Sigmoid colon (tissue), 7 donors: ENCODE data around the gene LPP. TPM values are rescaled to one million over a fixed set of nuclear protein-coding genes. Genes with fewer than 3 reads are reported as not detected.

Source experiments
- DNase-seq: peaks from one replicate; pipeline ENCODE4 v3.0.0-alpha.2; 2019
- H3K27ac ChIP-seq, 4 donors: fragments of 200-600 bp; sonication (generic); one replicate each; pipeline ENCODE4 v1.5.1; 2016 to 2019; ENCODE audit warnings: mild to moderate bottlenecking in 1 of 4
- H3K27me3 ChIP-seq, 3 donors: fragments of 200-600 bp; sonication (generic); one replicate each; pipeline ENCODE4 v1.5.1; 2019; ENCODE audit warnings: mild to moderate bottlenecking in 1 of 3
- H3K36me3 ChIP-seq, 4 donors: fragments of 200-600 bp; sonication (generic); one replicate each; pipeline ENCODE4 v1.5.1; 2016 to 2019
- H3K4me1 ChIP-seq, 4 donors: fragments of 200-600 bp; sonication (generic); one replicate each; pipeline ENCODE4 v1.5.1; 2017 to 2019
- H3K4me3 ChIP-seq, 4 donors: fragments of 200-600 bp; sonication (generic); one replicate each; pipeline ENCODE4 v1.5.1; 2017 to 2019; ENCODE audit warnings: mild to moderate bottlenecking in 2 of 4, moderate library complexity in 1 of 4
- H3K9me3 ChIP-seq, 4 donors: fragments of 200-600 bp in 3 of 4; sonication (generic) in 3 of 4; one replicate each; pipeline versions ENCODE4 v1.5.1 to v1.6.1; 2013 to 2019
- EP300 ChIP-seq, 4 donors: sonication (generic); formaldehyde crosslinking; IDR thresholded peaks; one replicate each; pipeline ENCODE4 v1.6.1; 2017; ENCODE audit warnings: antibody characterized with exemption in 4 of 4
- POLR2A ChIP-seq, 2 donors: fragments of 450-650 bp; IDR thresholded peaks; one replicate each; pipeline ENCODE4 v1.6.1; 2016; ENCODE audit warnings: antibody characterized with exemption in 2 of 2, mild to moderate bottlenecking in 2 of 2, moderate library complexity in 2 of 2
- POLR2AphosphoS5 ChIP-seq, 4 donors: sonication (generic); formaldehyde crosslinking; IDR thresholded peaks; one replicate each; pipeline ENCODE4 v1.6.1; 2017; ENCODE audit warnings: antibody characterized with exemption in 4 of 4
- WGBS, 2 donors: extraction: QIAGEN DNeasy Blood & Tissue Kit; methylation state at CpG; one replicate each; pipeline ENCODE4 v1.1.7; 2013; 5-methylcytosine and 5-hydroxymethylcytosine counted together
- intact Hi-C: fragments of 100-400 bp; cut with DNase I; formaldehyde crosslinking; loops from one replicate; pipeline ENCODE4 v1.15.1; 2023
- polyA plus RNA-seq, 3 donors: library from polyadenylated mRNA; stranded (reverse); fragments of 200-250 nt; gene quantifications; one replicate each; pipeline ENCODE4 v1.2.3, GENCODE V29; 2013
- total RNA-seq, 4 donors: library from RNA; depleted of rRNA; stranded (reverse); fragments of >200 nt; gene quantifications; one replicate each; pipeline ENCODE4 v1.1.0, GENCODE V29; 2016
- TF ChIP-seq, protein P1 (sequence below), 4 experiments: fragments of 450-650 bp in 3 of 4; fragments of 200-600 bp in 1 of 4; IDR thresholded peaks; one replicate each; pipeline ENCODE4 v1.5.1; 2016 to 2019; ENCODE audit warnings: antibody characterized with exemption in 4 of 4, mild to moderate bottlenecking in 3 of 4, moderate library complexity in 2 of 4
- donor health status: healthy with polysubstance abuse.
- donor health status: Bipolar disorder and iron deficiency.
- donor health status: healthy.

The LPP gene
- total and polyA plus RNA-seq, 7 donors, result 5.3 to 1,773 (median 824) TPM

DNA sequence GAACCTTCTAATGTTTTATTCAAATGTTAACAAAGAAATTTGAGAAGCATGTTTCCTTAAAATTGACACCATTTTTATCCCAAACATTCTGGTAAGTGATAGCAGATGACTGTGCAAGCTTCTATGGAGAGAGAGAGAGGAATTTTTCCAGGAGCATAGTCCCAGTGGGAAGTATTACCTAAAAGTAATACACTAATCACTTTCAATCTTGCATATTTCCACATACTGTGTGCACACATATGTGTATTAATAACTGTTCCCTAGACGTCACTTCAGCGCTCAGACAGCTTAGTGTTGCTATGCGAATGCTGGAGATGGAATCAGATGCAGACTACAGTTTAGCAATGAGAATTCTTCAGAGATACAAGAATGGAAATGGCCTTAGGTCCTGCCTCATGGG is 593.5 kb downstream of the LPP start:
- 77 to 95% methylated on average over 3 of the region's 3 CpGs for WGBS, 2 donors
- DNase-seq, result no peak
- Histone ChIP-seq H3K27ac (no peak overlapping the region), H3K9me3 (no peaks in the 10 kb centered on the region), H3K4me1 (peaks cover 0 to 14% (median 2%) of the 10 kb centered on the region in 4 donors), H3K27me3 (no peaks in the 10 kb centered on the region), H3K4me3 (no peak overlapping the region), H3K36me3 (no peaks in the 10 kb centered on the region)
- no peak for TF ChIP-seq POLR2A (IDR thresholded peaks at IDR 0.05)
- TF ChIP-seq, protein P1, sequence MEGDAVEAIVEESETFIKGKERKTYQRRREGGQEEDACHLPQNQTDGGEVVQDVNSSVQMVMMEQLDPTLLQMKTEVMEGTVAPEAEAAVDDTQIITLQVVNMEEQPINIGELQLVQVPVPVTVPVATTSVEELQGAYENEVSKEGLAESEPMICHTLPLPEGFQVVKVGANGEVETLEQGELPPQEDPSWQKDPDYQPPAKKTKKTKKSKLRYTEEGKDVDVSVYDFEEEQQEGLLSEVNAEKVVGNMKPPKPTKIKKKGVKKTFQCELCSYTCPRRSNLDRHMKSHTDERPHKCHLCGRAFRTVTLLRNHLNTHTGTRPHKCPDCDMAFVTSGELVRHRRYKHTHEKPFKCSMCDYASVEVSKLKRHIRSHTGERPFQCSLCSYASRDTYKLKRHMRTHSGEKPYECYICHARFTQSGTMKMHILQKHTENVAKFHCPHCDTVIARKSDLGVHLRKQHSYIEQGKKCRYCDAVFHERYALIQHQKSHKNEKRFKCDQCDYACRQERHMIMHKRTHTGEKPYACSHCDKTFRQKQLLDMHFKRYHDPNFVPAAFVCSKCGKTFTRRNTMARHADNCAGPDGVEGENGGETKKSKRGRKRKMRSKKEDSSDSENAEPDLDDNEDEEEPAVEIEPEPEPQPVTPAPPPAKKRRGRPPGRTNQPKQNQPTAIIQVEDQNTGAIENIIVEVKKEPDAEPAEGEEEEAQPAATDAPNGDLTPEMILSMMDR (IDR thresholded peaks at IDR 0.05), result no peak
- intact Hi-C loops, result no loop called here

DNA sequence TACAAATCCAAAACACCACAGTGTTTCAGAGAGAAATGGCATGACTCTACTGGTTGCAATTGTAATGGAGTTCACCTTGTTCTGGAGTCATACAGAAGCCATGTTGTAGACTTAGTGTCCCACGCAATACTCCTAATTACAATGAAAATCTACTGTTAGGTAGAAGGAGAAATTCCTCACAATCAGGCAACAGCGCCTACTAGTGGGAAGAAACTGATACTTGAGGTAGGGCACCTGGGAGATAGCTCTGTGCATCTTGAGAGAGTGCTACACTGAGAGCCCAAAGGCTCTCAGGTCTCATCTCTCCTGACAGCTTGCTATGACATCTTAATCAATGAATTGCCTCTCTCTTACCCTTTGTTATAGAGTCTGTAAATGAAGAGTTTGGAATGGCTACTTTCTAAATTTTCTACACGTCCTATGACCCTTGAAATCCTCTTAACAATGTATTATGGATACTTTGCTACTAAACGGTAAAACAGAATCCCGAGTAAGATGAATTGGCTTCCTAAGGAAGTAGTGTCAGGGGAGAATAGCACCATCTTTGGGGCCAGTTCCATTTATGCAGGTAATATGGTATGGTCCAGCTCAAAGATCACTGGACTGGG is 595.2 kb downstream of the LPP start:
- TF ChIP-seq, protein P1 (IDR thresholded peaks at IDR 0.05), result no peak
- TF ChIP-seq EP300 (IDR thresholded peaks at IDR 0.05) (no peak), POLR2A (IDR thresholded peaks at IDR 0.05) (no peak), POLR2AphosphoS5 (IDR thresholded peaks at IDR 0.05) (no peak)
- no peaks in the 10 kb centered on the region for H3K27me3 ChIP-seq
- no peak overlapping the region for H3K27ac ChIP-seq
- no peak for DNase-seq
- H3K4me3 ChIP-seq, result no peak overlapping the region
- no peaks in the 10 kb centered on the region for H3K9me3 ChIP-seq
- peaks cover 0 to 14% (median 5%) of the 10 kb centered on the region in 4 donors for H3K4me1 ChIP-seq
- 82 to 83% methylated on average over 5 of the region's 5 CpGs for WGBS, 2 donors
- H3K36me3 ChIP-seq, result no peaks in the 10 kb centered on the region
- intact Hi-C loops, result no loop called here

DNA sequence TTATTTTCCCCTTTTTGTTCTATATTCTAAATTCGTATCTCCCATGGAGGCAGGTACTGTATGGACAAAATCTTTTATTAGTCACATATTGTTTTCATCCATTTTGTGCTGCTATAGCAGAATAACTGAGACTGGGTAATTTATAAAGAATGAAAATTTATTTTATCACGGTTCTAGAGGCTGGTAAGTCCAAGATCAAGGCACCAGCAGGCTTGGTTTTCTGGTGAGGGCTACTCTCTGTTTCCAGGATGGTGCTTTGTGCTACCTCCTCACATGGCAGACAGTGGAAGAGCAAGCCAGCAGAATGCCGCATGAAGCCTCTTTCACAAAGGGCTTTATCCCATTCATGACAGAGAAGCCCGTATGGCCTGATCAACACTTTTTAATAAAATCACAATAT is 595.9 kb downstream of the LPP start:
- 83 to 96% methylated on average over 4 of the region's 4 CpGs for WGBS, 2 donors
- intact Hi-C loops, result no loop called here
- Histone ChIP-seq H3K27me3 (no peaks in the 10 kb centered on the region), H3K9me3 (no peaks in the 10 kb centered on the region), H3K36me3 (no peaks in the 10 kb centered on the region), H3K4me1 (peaks cover 0 to 14% (median 5%) of the 10 kb centered on the region in 4 donors), H3K27ac (no peak overlapping the region), H3K4me3 (no peak overlapping the region)
- no peak for DNase-seq
- TF ChIP-seq POLR2A (IDR thresholded peaks at IDR 0.05) (no peak), POLR2AphosphoS5 (IDR thresholded peaks at IDR 0.05) (no peak), EP300 (IDR thresholded peaks at IDR 0.05) (no peak)
- TF ChIP-seq, protein P1 (IDR thresholded peaks at IDR 0.05), result no peak

DNA sequence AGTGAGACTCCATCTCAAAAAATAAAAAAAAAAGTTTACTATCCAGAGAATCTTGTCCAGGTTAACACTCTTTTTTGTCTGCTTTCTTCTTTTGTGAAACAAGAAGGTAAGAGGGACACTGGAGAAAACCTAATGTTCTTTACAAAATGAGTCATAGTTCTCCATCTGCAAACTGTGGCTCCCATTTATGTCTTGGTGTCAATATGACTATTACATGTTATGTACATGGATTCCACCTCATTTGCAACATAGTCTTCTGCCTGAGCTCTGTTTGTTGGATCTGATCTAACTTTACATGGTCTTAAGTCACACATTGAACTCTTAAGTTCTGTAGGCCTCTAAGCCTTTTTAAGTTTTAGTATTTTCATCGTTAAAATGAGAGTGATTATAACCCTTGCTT is 596.7 kb downstream of the LPP start:
- H3K27me3 ChIP-seq, result no peaks in the 10 kb centered on the region
- no peak overlapping the region for H3K4me3 ChIP-seq
- H3K27ac ChIP-seq, result no peak overlapping the region
- H3K9me3 ChIP-seq, result no peaks in the 10 kb centered on the region
- no peaks in the 10 kb centered on the region for H3K36me3 ChIP-seq
- intact Hi-C loops, result no loop called here
- H3K4me1 ChIP-seq, result peaks cover 0 to 14% (median 5%) of the 10 kb centered on the region in 4 donors
- TF ChIP-seq POLR2A (IDR thresholded peaks at IDR 0.05) (no peak), POLR2AphosphoS5 (IDR thresholded peaks at IDR 0.05) (no peak), EP300 (IDR thresholded peaks at IDR 0.05) (no peak)
- TF ChIP-seq, protein P1 (IDR thresholded peaks at IDR 0.05), result no peak
- WGBS, 2 donors, result 90 to 93% methylated on average over 1 of the region's 1 CpG
- DNase-seq, result no peak

DNA sequence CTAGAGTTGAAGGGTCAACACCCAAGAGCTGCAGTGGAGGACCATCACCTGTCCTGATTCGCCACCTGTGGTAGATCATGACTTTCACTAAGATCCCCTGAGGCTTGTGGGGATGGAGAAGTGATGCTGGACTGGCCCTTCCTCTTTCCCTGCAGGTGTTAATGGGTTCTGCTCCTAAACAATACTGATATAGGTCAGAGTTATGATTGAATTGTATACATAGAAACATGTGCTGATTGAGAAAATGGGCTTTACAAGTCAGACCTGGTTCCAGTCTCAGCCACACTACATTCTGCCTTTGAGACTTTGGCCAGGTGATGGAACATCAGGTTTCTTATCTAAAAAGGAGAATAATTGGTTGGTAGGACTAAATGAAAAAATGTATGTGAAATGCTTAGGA is 598.9 kb downstream of the LPP start:
- H3K4me3 ChIP-seq, result no peak overlapping the region
- TF ChIP-seq EP300 (IDR thresholded peaks at IDR 0.05), result no peak
- TF ChIP-seq, protein P1 (IDR thresholded peaks at IDR 0.05), result no peak
- TF ChIP-seq POLR2AphosphoS5 (IDR thresholded peaks at IDR 0.05), result no peak
- TF ChIP-seq POLR2A (IDR thresholded peaks at IDR 0.05), result no peak
- H3K36me3 ChIP-seq, result no peaks in the 10 kb centered on the region
- no peaks in the 10 kb centered on the region for H3K9me3 ChIP-seq
- DNase-seq, result no peak
- H3K4me1 ChIP-seq, result peaks cover 0 to 14% (median 5%) of the 10 kb centered on the region in 4 donors
- intact Hi-C loops, result no loop called here
- H3K27me3 ChIP-seq, result no peaks in the 10 kb centered on the region
- H3K27ac ChIP-seq, result peak overlapping the region in 1 of 4 donors; percentile 20
- 77 to 96% methylated on average over 1 of the region's 1 CpG for WGBS, 2 donors
